GM18505 (cell line): Measurements from ENCODE around the gene USP16.
A peak's percentile ranks its signal among the peaks of the same experiment; 100 is the strongest.
"Not testable (repeated sequence)": the region's sequence is repeated elsewhere in the genome, so short reads cannot be mapped to it uniquely, and the experiment has no call there.

ENCODE experiments used
- ATAC-seq: cut with Tn5 transposase; IDR thresholded peaks from one replicate; pipeline ENCODE4 v1.9.1; 2021; ENCODE audit not compliant: unreplicated experiment
- POLR2A ChIP-seq: IDR thresholded peaks from 4 replicates; pipeline ENCODE4 v1.6.1; 2011; ENCODE audit warnings: borderline replicate concordance; ENCODE audit not compliant: insufficient read depth, insufficient read length; ENCODE audit errors: extremely low read depth

USP16 gene

DNA sequence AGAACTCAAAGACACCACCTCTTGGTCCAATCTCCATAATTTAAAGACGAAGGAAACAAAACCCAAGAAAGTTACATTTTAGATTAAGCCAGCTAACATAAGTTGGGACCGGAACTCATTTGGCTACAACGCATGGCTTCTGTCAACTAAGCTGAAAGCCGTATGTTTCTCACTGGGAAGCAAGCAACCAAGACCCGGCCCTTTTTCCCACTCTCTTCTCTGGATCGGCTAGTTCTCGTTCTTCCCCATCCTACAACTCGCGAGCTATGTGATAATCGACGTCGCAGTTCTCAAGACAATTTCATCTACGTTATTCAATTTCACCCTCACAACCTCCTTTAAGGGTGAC is 48.4 kb downstream of the USP16 start:
- TF ChIP-seq POLR2A = no peak
- no peak for ATAC-seq

DNA sequence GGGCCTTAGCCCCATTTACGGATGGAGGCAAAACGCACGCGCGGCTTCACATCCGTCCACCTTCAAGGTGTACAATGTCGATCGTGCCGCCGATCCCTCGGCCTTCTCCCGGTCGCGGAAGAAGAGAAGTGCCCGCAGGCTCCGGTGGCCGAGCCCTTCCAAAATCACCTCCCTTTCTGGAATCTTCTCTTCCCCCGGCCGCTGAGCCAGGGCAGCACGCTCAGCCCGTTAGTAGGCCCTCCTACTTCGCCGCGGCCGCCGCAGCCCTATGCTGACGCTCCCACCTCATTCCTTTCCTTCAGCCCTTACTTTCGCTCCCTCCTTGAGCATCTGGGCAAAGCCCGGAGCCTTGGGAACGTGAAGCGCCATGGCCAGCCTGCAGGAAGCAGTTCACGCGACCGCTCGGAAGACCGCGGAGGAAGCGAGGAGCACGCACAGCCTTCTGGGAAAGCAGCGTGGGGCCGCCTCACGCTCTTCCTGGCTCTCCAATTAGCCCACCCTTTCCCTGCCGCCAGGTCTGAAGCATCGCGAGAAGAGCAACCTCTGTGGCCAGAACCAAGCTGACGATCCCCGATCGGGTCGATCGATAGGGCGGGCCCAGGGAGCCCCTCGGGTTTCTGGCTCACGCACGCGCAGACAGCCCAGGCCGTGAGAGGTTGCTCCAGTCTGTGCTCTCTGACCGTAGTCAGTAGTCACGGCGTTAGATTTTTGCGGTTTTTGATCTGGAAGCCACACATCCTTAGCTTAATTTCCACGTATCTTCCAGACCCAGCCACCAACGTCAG is 48.9 kb downstream of the USP16 start, which contains the start of gene CCT8:
Gene CCT8, minus strand, starts transcription at position 427 of the 785 bp plus-strand sequence. Its CDS starts 58 bp downstream, at position 369.
- peak; percentile 93 for TF ChIP-seq POLR2A
- ATAC-seq = peak; percentile 88

GRCh38 chr21:29074007-29074376 is 49.5 kb downstream of the USP16 start:
- no peak for TF ChIP-seq POLR2A
- peak; percentile 21 for ATAC-seq

DNA sequence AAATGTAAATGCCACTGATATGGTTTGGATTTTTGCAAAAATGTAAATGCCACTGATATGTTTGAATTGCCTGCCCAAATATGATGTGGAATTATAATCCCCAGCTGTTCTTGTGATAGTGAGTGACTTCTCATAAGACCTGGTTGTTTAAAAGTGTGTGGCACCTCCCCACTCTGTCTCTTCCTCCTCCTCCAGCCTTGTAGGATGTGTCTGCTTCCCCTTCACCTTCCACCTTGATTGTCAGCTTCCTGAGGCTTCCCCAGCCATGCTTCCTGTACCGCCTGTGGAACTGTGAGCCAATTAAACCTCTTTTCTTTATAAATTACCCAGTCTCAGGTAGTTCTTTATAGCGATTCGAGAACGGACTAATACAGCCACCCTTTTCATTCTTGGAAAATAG is 50.3 kb downstream of the USP16 start:
- ATAC-seq = no peak
- no peak for TF ChIP-seq POLR2A

GRCh38 chr21:29075706-29076466 is 51.4 kb downstream of the USP16 start:
- no peak for TF ChIP-seq POLR2A
- no peak for ATAC-seq

GRCh38 chr21:29076731-29077640 is 52.5 kb downstream of the USP16 start:
- ATAC-seq = not testable (repeated sequence)
- peak; percentile 64 for TF ChIP-seq POLR2A

DNA sequence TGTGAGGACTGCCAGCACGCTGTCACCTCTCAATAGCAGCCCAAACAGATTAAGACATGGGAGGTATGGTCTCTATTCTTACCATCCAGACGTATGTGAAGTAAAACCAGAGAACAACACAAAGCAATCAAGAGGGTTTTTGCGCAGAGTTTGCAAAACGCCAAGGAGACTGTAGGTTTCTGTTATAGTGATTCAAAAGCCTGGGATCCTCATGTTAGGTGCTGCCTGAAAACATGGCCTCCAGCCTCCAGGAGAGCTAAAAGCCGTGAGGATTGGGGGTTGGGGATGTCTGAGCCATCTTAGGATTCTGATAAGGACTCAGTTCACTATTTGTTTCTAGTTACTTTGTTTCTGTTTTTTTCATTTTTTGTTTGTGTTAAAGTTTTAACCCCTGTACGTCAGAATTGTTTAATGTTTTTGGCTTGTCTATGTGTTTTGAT is 53.2 kb downstream of the USP16 start:
- no peak for ATAC-seq
- TF ChIP-seq POLR2A = no peak

GRCh38 chr21:29078869-29079767 is 54.6 kb downstream of the USP16 start:
- TF ChIP-seq POLR2A = peak; percentile 16
- ATAC-seq = peak; percentile 44

GRCh38 chr21:29080454-29080941 is 56.0 kb downstream of the USP16 start:
- no peak for ATAC-seq
- no peak for TF ChIP-seq POLR2A

GRCh38 chr21:29082046-29082815 is 57.8 kb downstream of the USP16 start:
- no peak for ATAC-seq
- no peak for TF ChIP-seq POLR2A

- ATAC-seq = no peak
These were observed 58.8 kb downstream of the USP16 start for GRCh38 chr21:29083306-29083705.

DNA sequence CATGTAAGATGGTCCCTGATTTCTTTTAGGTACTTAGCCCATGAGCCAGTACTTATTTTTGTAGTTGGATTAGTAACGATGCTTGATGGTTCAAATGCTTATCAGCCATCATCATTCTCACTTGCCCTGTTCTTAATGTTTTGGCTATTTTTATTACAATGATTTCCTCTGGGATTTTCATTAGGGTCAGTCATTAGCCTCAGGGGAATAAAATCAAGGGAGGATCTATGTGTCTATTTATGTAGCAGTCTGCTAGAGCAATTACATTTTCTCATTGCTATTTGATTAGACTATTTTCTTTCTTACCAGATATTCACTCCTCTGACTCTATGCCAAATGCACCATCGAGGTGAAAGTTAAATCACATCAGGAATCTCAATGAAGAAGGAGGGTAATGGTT is 59.9 kb downstream of the USP16 start:
- ATAC-seq = no peak
- no peak for TF ChIP-seq POLR2A

More at GRCh38 chr21:29083306-29083705, 58.8 kb downstream of the USP16 start:
- no peak for TF ChIP-seq POLR2A
